Dendritic cell treated with granulocyte-macrophage colony-stimulating factor and Interleukin-4, amounts not matched to agents 40 ng/mL and 50 ng/mL, for 4 days (primary cell): ENCODE measurements around the gene PRKN.

Source experiments
- H3K27ac Mint-ChIP-seq: one replicate; pipeline ENCODE4 v1.8.0; 2022; ENCODE audit warnings: mild to moderate bottlenecking, mixed read lengths
- H3K27me3 Mint-ChIP-seq: one replicate; pipeline ENCODE4 v1.8.0; 2022; ENCODE audit warnings: mild to moderate bottlenecking, mixed read lengths
- H3K36me3 Mint-ChIP-seq: one replicate; pipeline ENCODE4 v1.8.0; 2022; ENCODE audit warnings: low read depth, mixed read lengths
- H3K4me1 Mint-ChIP-seq: one replicate; pipeline ENCODE4 v1.8.0; 2022; ENCODE audit warnings: low read depth, mixed read lengths
- H3K4me3 Mint-ChIP-seq: one replicate; pipeline ENCODE4 v1.8.0; 2022; ENCODE audit warnings: mild to moderate bottlenecking, moderate library complexity, mixed read lengths
- H3K9me3 Mint-ChIP-seq: one replicate; pipeline ENCODE4 v1.8.0; 2022; ENCODE audit warnings: mixed read lengths
- intact Hi-C: fragments of 100-400 bp; cut with micrococcal nuclease; formaldehyde crosslinking; loops from one replicate; pipeline ENCODE4 v1.15.0; 2022

PRKN gene

DNA sequence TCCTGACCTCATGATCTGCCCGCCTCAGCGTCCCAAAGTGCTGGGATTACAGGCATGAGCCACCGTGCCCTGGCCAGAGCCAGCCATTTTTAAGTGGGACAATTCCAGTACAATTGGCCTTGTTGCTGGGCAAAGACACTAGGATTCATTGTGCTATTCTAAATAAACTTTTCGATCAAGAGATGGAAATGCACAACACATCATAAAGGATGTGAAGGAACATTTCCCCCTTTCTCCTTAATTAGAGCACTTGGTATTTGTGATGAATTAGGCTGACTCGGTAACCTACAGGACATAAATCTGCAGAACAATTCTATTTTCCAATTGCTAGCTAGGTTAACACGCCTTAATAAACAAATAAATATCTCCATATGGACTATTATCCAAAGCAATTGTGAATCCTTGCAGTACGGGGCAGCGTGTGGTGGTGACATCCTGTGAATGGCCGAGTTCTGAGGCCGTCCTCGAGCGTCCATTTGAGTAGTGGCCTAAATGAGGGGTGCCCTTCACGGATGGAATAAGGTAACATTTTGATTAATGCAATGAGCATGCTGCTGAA lies 1047.5 kb downstream of the PRKN start:
- no peaks in the 10 kb centered on the region for H3K4me1 Mint-ChIP-seq
- H3K27ac Mint-ChIP-seq, result no peak overlapping the region
- no peaks in the 10 kb centered on the region for H3K36me3 Mint-ChIP-seq
- no peak overlapping the region for H3K4me3 Mint-ChIP-seq
- intact Hi-C loops, result no loop called here
- no peaks in the 10 kb centered on the region for H3K27me3 Mint-ChIP-seq
- H3K9me3 Mint-ChIP-seq, result no peaks in the 10 kb centered on the region

DNA sequence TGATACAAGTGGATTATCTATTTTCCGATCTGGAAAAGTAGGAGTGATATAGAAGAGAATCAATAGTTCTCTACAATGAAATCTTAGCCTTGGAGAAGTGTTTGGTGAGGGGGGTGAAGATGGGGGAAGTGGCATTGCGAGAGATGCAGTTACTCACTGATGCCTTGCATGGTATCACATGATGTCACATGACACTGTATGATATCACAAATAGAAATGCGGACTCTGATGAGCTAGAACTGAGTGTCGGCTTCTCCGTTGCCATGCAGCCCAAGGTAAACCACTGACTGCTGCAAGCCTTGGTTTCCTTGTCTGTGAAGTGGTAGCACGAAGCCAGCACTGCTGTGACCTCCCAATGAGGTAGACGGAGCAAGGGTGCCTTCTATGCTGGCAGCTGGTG lies 1050.4 kb downstream of the PRKN start:
- no peak overlapping the region for H3K4me3 Mint-ChIP-seq
- no peaks in the 10 kb centered on the region for H3K36me3 Mint-ChIP-seq
- intact Hi-C loops, result no loop called here
- H3K9me3 Mint-ChIP-seq, result peaks cover 9% of the 10 kb centered on the region
- H3K4me1 Mint-ChIP-seq, result no peaks in the 10 kb centered on the region
- H3K27me3 Mint-ChIP-seq, result no peaks in the 10 kb centered on the region
- no peak overlapping the region for H3K27ac Mint-ChIP-seq

GRCh38 chr6:161676586-161676985 lies 1051.0 kb downstream of the PRKN start:
- no peaks in the 10 kb centered on the region for H3K36me3 Mint-ChIP-seq
- intact Hi-C loops, result no loop called here
- H3K9me3 Mint-ChIP-seq, result peaks cover 9% of the 10 kb centered on the region
- H3K4me3 Mint-ChIP-seq, result no peak overlapping the region
- H3K4me1 Mint-ChIP-seq, result no peaks in the 10 kb centered on the region
- no peaks in the 10 kb centered on the region for H3K27me3 Mint-ChIP-seq
- no peak overlapping the region for H3K27ac Mint-ChIP-seq

DNA sequence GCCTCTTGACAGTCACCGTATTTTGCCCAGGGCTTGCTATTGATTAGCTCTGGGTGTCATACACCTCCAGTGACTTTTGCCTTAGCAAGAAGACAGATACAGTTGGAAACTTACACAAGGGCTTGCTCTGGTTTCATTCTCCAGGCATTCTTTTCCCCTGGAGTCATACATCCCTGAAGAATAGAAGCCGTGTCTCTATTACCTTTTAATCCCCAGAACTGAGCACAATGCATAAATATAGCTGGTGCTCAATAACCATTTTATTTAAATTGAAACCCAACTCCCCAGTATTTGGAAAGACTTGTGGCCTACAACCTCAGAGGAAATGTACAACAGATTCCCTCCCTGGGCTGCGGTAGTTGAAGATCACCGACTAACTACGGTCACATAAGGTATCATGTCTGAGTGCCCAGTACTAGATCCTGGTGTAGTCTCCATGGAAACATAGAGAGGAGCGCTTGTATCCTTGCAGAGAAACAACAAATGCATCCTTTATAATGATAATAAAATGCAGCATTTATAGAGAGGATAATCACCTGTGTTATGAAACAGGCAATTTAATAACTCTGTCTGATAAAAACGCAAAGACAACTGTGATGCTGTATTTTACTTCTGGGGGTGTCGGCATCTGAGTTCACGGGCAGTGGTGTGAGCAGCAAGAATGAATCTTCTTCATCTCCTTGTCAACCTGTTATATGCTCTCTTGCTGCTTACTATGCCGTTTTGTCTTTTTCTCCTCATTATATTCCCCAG lies 1052.5 kb downstream of the PRKN start:
- no peaks in the 10 kb centered on the region for H3K36me3 Mint-ChIP-seq
- peaks cover 9% of the 10 kb centered on the region for H3K9me3 Mint-ChIP-seq
- no peaks in the 10 kb centered on the region for H3K27me3 Mint-ChIP-seq
- intact Hi-C loops, result no loop called here
- H3K4me3 Mint-ChIP-seq, result no peak overlapping the region
- no peaks in the 10 kb centered on the region for H3K4me1 Mint-ChIP-seq
- no peak overlapping the region for H3K27ac Mint-ChIP-seq

DNA sequence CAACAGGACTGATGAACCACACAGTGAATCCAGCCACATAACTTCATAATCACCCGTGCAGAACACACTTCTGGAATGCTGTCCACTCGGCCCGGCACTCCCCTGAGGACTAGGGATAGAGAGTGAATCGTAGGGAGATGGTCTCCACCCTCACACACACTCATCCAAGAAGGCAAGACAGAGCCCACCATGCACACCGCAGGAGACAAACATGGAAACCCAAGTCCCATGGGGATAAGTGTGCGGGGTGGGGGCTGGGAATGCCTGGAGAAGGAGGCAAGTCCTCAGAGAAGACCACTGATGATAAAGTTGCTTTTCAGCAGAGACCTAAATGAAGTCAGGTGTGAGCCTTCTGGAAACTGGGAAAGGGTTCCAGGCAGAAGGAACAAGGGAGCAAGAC lies 1054.5 kb downstream of the PRKN start:
- peaks cover 9% of the 10 kb centered on the region for H3K9me3 Mint-ChIP-seq
- no peak overlapping the region for H3K4me3 Mint-ChIP-seq
- H3K36me3 Mint-ChIP-seq, result no peaks in the 10 kb centered on the region
- intact Hi-C loops, result no loop called here
- H3K4me1 Mint-ChIP-seq, result no peaks in the 10 kb centered on the region
- no peak overlapping the region for H3K27ac Mint-ChIP-seq
- H3K27me3 Mint-ChIP-seq, result no peaks in the 10 kb centered on the region

- Mint-ChIP-seq H3K27me3 (no peaks in the 10 kb centered on the region), H3K9me3 (peaks cover 10% of the 10 kb centered on the region), H3K27ac (no peak overlapping the region), H3K36me3 (no peaks in the 10 kb centered on the region), H3K4me3 (no peak overlapping the region), H3K4me1 (no peaks in the 10 kb centered on the region)
- intact Hi-C loops, result no loop called here
These were observed 1056.4 kb downstream of the PRKN start for GRCh38 chr6:161671117-161671516.

DNA sequence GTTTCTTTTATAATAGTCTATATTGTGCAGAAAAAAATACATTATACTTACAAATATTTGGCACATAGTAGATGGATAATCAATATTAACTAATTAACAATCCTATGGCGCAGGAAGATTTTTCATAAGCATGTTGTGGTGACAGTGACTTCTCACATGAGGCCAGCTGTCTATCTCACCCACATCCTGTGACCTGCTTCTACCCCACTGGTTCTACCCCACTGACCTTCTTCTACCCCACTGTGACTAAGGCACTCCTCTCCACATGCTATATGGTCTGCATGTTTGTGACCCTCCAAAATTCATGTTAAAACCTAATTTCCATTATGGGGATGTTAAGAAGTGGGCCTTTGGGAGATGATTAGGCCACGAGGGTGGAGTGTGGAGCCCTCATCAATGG lies 1058.9 kb downstream of the PRKN start:
- no peak overlapping the region for H3K4me3 Mint-ChIP-seq
- peaks cover 25% of the 10 kb centered on the region for H3K9me3 Mint-ChIP-seq
- H3K27me3 Mint-ChIP-seq, result no peaks in the 10 kb centered on the region
- no peaks in the 10 kb centered on the region for H3K36me3 Mint-ChIP-seq
- no peak overlapping the region for H3K27ac Mint-ChIP-seq
- H3K4me1 Mint-ChIP-seq, result no peaks in the 10 kb centered on the region
- intact Hi-C loops, result no loop called here

GRCh38 chr6:161667957-161668356 lies 1059.6 kb downstream of the PRKN start:
- no peaks in the 10 kb centered on the region for H3K4me1 Mint-ChIP-seq
- H3K4me3 Mint-ChIP-seq, result no peak overlapping the region
- H3K9me3 Mint-ChIP-seq, result peaks cover 21% of the 10 kb centered on the region
- no peaks in the 10 kb centered on the region for H3K27me3 Mint-ChIP-seq
- intact Hi-C loops, result no loop called here
- H3K27ac Mint-ChIP-seq, result no peak overlapping the region
- H3K36me3 Mint-ChIP-seq, result no peaks in the 10 kb centered on the region

DNA sequence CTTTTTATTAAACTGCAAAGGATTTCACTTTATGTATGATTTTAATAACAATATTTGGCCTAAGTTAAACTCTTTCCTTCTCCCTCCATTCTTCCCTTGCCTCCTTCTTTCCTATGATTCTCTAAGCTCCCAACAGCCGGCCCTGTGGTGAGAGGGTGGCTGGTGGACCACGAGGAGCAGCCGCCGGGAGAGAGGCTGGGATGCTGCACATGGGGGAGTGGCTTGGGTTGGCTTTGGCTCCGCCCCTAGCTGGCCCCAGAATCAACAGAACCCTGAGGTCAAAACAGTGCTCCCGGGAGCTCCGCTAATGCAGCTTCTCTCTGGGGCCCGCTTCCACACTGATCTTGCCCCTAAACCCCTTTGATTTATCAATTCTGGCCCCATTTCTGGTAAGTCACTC lies 1063.9 kb downstream of the PRKN start:
- intact Hi-C loops, result no loop called here
- no peak overlapping the region for H3K27ac Mint-ChIP-seq
- H3K9me3 Mint-ChIP-seq, result peaks cover 59% of the 10 kb centered on the region
- no peaks in the 10 kb centered on the region for H3K27me3 Mint-ChIP-seq
- H3K36me3 Mint-ChIP-seq, result no peaks in the 10 kb centered on the region
- no peak overlapping the region for H3K4me3 Mint-ChIP-seq
- no peaks in the 10 kb centered on the region for H3K4me1 Mint-ChIP-seq

DNA sequence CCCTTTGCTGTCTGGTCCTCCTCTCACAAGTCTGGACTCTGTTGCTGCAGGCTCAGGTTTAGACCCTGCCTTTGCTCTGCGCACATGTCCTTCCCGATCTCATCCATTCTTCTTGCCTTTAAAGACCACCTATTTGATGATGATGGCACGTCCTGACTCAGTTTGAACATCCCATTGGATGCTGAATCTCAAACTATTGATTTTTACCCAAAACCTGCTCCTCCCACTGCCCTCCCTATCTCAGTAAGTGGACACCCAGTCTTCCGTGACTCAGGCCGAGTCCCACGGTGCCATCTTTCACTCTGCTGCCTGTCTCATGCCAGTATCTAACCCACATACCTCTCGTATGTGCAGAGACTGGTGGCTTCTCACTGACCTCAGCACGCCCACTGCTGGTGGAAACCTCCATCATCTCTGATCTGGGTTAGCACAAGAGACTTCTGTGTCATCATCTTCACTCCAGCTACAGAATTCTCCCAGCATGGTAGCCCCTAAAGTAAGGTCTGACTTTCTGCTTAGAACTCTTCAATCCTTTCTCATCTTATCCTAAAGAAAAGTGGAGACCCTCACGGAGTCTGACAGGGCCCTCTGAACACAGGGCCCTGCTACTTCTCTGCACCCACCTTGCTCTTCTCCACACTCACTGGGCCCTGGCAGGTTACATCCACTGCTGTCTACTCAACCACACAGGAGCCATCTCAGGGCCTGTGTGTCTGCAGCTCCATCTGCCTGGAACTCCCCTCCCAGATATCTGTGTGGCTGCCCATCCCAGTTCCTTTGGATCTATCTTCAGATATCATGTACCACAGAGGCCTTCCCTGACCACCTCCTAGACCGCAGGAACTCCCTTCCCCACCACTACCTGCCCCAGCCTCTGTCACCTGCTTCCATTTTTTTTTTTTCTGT lies 1066.6 kb downstream of the PRKN start:
- intact Hi-C loops, result no loop called here
- no peaks in the 10 kb centered on the region for H3K4me1 Mint-ChIP-seq
- no peak overlapping the region for H3K4me3 Mint-ChIP-seq
- H3K27ac Mint-ChIP-seq, result no peak overlapping the region
- no peaks in the 10 kb centered on the region for H3K36me3 Mint-ChIP-seq
- H3K27me3 Mint-ChIP-seq, result no peaks in the 10 kb centered on the region
- peaks cover 72% of the 10 kb centered on the region for H3K9me3 Mint-ChIP-seq

GRCh38 chr6:161658211-161658610 lies 1069.4 kb downstream of the PRKN start:
- no peaks in the 10 kb centered on the region for H3K36me3 Mint-ChIP-seq
- H3K27ac Mint-ChIP-seq, result no peak overlapping the region
- H3K4me1 Mint-ChIP-seq, result no peaks in the 10 kb centered on the region
- intact Hi-C loops, result no loop called here
- H3K4me3 Mint-ChIP-seq, result no peak overlapping the region
- peaks cover 84% of the 10 kb centered on the region for H3K9me3 Mint-ChIP-seq
- H3K27me3 Mint-ChIP-seq, result no peaks in the 10 kb centered on the region

- peaks cover 62% of the 10 kb centered on the region for H3K9me3 Mint-ChIP-seq
- no peaks in the 10 kb centered on the region for H3K4me1 Mint-ChIP-seq
- no peaks in the 10 kb centered on the region for H3K27me3 Mint-ChIP-seq
- no peak overlapping the region for H3K27ac Mint-ChIP-seq
- no peaks in the 10 kb centered on the region for H3K36me3 Mint-ChIP-seq
- intact Hi-C loops, result no loop called here
- no peak overlapping the region for H3K4me3 Mint-ChIP-seq
These were observed 1073.4 kb downstream of the PRKN start for GRCh38 chr6:161654209-161654608.

- no peaks in the 10 kb centered on the region for H3K4me1 Mint-ChIP-seq
- no peak overlapping the region for H3K27ac Mint-ChIP-seq
- H3K36me3 Mint-ChIP-seq, result no peaks in the 10 kb centered on the region
- H3K27me3 Mint-ChIP-seq, result no peaks in the 10 kb centered on the region
- peaks cover 54% of the 10 kb centered on the region for H3K9me3 Mint-ChIP-seq
- H3K4me3 Mint-ChIP-seq, result no peak overlapping the region
- intact Hi-C loops, result no loop called here
These were observed 1075.6 kb downstream of the PRKN start for GRCh38 chr6:161651949-161652348.

DNA sequence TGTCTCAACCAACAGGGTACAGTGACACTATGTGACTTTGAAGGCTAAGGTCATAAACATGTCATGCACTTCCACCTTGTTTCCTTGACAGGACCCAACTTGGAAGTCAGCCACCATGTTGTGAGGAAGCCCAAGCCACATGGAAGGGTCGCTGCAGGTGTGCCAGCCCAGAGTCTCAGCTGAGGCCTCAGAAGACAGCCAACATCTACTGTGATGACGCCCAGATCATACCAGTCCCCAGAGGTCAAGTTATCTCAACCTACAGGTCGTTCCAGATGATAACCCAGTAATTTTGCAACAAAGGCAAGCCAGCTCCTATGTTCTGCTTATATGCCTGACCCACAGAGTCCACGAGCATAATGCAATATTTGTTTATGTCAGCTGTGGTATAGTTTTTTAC lies 1077.7 kb downstream of the PRKN start:
- Mint-ChIP-seq H3K4me1 (no peaks in the 10 kb centered on the region), H3K27ac (no peak overlapping the region), H3K4me3 (no peak overlapping the region), H3K27me3 (no peaks in the 10 kb centered on the region), H3K9me3 (peaks cover 49% of the 10 kb centered on the region), H3K36me3 (no peaks in the 10 kb centered on the region)
- intact Hi-C loops, result no loop called here
